ENCODE results near the gene SMPD3.

The SMPD3 gene

DNA sequence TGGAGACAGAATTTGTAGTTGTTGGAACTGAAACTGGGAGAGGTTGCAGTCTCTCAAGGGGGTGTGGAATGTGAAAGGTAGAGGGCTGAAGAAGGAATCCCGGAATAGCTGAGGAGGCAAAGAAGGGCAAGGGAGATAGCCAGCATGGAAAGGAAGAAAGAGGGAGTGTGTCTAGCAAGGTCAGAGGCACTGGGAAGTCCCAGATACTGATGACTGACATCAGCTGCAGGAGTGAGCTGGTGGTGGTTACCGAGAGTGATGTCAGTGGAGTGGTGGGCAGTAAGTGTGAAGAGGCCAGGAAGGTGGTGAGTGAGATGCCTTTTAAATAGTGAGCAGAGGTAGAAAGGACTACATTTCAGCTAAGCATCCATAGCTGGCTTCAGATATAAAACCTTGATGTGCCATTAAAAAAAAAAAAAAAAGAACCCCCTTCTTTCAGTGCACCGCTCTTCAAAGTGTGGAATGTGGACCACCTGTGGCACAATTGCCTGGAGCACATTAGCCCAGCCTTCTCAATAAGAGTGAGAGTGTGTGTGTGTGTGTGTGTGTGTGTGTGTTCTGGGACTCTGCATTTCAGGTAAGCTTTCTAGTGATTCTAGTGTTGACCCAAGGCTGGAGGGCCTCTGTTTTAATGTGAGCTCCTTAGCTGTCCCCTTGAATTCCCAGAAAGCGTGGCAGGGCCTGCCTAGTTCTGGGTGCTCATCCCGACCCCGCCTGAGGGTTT lies 129.0 kb downstream of the SMPD3 start:
- no peak for DNase-seq

DNA sequence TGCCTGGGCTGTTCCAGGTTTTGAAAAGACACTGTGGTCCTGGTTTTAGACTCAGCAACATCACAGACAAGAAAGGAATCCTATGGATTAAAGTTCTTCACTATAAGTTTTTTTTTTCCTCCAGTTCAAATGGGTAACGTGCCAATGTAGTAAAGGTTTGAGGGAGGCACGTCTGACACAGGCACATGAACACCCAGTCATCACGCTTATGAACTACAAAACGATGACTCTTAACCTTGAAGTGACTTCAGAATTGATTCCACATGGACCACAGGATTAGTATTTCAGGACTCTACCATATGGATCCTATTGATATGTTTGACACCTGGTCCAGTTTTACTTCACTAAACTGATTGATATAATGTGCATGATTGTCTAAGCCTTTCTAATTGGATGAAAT lies 135.2 kb downstream of the SMPD3 start:
- no peak for DNase-seq

DNA sequence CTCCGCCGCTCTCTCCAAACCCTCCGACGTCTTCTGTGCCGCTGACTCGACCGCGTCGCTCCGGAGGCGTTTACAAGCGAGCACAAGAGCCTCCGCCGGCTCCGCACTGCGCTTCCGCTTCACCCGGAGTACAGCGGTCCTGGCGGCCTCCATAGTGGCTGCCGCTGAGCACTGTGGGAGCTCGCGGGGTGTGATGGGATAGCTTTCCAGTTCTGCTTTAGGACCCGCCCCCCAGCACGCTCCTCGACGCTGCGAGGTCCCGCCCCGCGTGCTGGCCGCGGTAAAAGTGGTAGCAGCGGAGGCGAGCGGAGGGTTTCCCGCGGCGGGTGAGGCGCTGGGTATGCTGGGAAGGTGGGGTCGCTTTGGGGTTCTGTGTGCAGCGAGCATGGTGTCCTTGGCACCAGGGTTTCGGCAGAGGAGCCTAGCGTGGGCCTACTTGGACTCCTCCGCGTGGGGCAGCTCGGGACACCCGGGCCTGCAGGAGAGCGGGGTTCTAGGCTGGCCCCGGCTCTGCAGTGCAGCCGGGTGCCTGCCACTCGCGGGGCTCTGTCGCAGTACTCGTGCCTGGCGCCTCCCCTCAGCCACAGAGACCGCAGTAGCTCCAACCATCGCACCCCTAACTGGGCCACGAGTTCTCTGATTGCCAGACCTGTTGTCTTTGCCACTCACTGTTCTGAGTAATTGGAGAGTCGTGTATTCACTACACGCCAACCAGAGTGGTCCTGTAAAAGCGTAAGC lies 137.4 kb downstream of the SMPD3 start, which contains the start of the genes PRMT7 and SLC7A6OS:
Gene PRMT7 (plus strand): TSS at position 246 of the 738 bp plus-strand sequence. CDS start 4,961 bp downstream, outside the sequence.
Gene SLC7A6OS (minus strand): TSS at position 173 of the 738 bp plus-strand sequence. CDS start 20 bp downstream, at position 153.
- DNase-seq: peak; percentile 92

DNA sequence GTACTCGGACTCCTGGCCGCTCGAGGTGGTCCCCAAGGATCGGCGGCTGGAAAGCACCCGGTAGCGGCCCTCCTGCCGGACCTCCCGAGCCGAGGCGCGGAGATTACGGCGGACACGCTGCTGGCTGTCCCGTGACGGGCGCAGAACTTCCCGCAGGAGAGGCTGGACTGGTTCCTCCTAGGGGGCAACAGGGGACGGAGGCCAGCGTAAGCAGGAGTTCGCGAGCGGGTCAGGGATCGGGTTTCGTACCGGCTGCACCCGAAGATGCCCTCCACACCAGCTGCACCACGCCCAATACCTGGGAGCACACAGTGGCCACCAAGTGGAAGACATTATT lies 137.9 kb downstream of the SMPD3 start:
- peak; percentile 42 for DNase-seq

DNA sequence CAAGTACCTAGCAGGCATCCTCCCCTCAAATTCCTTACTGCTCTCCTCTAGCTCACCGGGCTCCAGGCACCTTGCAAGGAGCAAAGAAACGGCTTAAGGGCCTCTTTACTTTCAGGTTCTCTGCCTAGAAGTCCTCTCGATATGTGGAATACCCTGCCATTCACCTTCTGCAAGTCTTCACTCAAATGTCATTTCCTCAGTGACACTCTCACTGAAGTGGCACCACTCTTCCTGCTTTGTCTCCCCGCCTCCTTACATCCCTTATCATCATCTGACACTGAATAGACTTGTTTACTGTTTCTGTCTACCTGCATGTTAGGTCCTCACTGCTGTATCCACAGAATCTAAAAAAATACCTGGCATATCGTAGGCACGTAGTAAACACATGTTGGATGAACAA lies 138.5 kb downstream of the SMPD3 start:
- no peak for DNase-seq

Data from NCI-H510A treated with DMSO at 0.1 percent for 48 hours (cell line).